ENCODE measurements around the gene SLC2A4.
"Not testable (repeated sequence)": the region's sequence is repeated elsewhere in the genome, so short reads cannot be mapped to it uniquely, and the experiment has no call there.

Gene SLC2A4

GRCh38 chr17:7241783-7242716 is 39.5 kb upstream of the SLC2A4 start, which contains the start of gene GABARAP:
Gene GABARAP, minus strand, starts transcription at chr17:7242449. Its CDS starts 119 bp downstream, at chr17:7242330.
- peak within 1 kb of the TSS; percentile 92 for H3K4me3 ChIP-seq (ENCODE audit: low read depth, low read length)
- no peak for TF ChIP-seq CTCF (IDR thresholded peaks at IDR 0.05; ENCODE audit: low read depth, low read length)

- H3K4me3 ChIP-seq (ENCODE audit: low read depth, low read length), result peak overlapping the region; percentile 92
- TF ChIP-seq CTCF (IDR thresholded peaks at IDR 0.05; ENCODE audit: low read depth, low read length), result no peak
Measured at GRCh38 chr17:7242717-7243452, 38.6 kb upstream of the SLC2A4 start.

GRCh38 chr17:7243453-7243729 is 38.1 kb upstream of the SLC2A4 start:
- TF ChIP-seq CTCF (IDR thresholded peaks at IDR 0.05; ENCODE audit: low read depth, low read length), result no peak
- H3K4me3 ChIP-seq (ENCODE audit: low read depth, low read length), result peak overlapping the region; percentile 92

GRCh38 chr17:7243838-7244237 is 37.7 kb upstream of the SLC2A4 start:
- not testable (repeated sequence) for H3K4me3 ChIP-seq (ENCODE audit: low read depth, low read length)

GRCh38 chr17:7246779-7247178 is 34.7 kb upstream of the SLC2A4 start:
- no peak for TF ChIP-seq CTCF (IDR thresholded peaks at IDR 0.05; ENCODE audit: low read depth, low read length)
- no peak overlapping the region for H3K4me3 ChIP-seq (ENCODE audit: low read depth, low read length)

GRCh38 chr17:7248796-7249195 is 32.7 kb upstream of the SLC2A4 start:
- no peak for TF ChIP-seq CTCF (IDR thresholded peaks at IDR 0.05; ENCODE audit: low read depth, low read length)
- H3K4me3 ChIP-seq (ENCODE audit: low read depth, low read length), result no peak overlapping the region

GRCh38 chr17:7249214-7249613 is 32.3 kb upstream of the SLC2A4 start:
- no peak for TF ChIP-seq CTCF (IDR thresholded peaks at IDR 0.05; ENCODE audit: low read depth, low read length)
- H3K4me3 ChIP-seq (ENCODE audit: low read depth, low read length), result no peak overlapping the region

All from WI38 (cell line).